GM19372 (cell line): ENCODE data around the gene PHF8.

Source experiments
- ATAC-seq: cut with Tn5 transposase; IDR thresholded peaks from one replicate; pipeline ENCODE4 v1.9.1; 2021; ENCODE audit warnings: mild to moderate bottlenecking, low read depth, moderate library complexity; ENCODE audit not compliant: unreplicated experiment

Gene PHF8

DNA sequence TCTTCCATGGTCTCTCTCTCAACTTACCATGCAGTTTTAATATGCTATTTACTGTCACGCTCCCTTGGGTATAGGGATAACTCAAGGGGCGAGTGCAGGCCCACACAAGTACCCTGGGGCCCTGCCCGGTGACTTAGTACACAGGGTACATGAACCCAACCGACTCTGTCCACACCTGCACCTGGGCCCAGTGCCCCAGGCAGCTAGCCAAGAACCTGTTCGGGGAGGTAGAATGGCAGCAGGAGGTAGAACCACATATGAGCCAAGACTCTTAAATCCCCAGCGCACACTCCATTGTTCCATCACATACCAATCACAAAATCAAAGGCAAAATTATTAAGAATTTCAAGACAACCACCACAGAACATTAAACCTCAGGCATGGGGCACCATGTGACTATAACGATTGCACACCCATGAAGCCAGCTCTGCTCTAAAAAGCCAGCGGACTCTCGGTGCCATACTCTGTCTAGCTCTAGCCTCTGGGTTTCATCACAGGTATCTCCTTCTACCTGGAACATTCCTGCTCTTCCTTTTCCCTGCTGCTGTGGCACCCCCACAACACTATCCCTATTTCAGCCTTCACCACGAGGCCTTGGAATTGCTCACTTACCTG is 14.6 kb downstream of the PHF8 start:
- ATAC-seq = no peak

DNA sequence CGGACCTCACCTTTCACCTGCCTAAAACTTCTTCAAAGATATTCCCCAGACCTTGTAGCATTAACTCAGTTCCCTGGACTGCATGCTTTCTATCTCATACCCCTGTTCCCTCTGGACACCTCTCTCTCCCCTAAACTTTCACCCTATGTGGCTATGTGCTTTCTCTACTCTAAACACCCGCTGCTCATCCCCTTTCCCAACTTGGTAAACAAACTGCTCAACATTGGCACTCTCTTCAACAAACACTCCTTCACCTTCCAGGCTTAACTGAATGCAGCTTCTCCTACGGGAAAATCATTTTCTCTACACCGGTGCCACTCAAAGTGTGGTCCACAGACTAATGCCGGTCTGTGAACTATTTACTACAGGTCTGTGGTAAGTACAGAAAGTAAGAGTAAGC is 19.9 kb downstream of the PHF8 start:
- no peak for ATAC-seq

DNA sequence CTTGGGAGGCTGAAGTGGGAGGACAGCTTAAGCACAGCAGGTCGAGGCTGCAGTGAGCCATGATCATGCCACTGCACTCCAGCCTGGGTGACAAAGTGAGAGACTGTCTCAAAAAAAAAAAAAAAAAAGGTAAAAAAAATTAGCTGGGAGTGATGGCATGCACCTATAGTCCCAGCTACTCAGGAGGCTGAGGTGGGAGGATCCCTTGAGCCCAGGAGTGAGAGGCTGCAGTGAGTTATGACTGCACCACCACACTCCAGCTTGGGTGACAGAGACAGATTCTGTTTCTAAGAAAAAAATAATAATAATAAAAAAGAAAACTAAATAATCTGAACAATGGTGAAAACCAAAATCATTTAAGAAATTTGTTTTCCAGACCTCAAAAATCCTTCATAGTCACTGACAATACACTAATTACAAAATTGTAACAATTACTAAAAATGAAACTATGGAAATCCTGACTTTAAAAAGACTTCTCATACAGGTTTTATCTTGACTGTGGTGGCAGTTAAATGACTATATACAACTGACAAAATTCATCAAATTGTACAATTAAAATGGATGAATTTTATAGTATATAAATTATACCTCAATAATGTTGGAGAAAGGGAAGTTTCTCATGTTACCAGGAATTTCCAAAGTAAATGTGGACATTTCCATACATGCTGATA is 31.3 kb downstream of the PHF8 start:
- no peak for ATAC-seq

- ATAC-seq = no peak
Measured at GRCh38 chrX:54007682-54008081, 36.6 kb downstream of the PHF8 start.

DNA sequence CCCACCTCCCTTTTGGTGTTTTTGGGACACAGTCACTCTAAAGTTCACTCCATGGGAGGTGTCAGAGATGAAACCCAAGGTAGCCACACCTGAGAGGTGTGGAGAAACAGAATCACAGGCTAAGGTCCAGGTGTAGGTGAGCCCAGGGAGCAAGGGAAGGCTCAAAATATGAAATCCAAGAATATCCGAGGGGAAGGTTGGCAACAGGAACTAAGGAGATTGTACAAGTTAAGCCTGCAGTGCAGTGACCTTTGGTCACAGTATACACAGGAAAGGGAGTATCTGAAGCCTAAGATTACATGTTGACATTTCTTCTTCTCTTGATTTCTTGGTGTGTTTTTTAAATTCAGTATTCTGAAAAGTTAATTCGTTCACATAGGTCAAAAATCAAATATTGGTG is 46.5 kb downstream of the PHF8 start:
- no peak for ATAC-seq

DNA sequence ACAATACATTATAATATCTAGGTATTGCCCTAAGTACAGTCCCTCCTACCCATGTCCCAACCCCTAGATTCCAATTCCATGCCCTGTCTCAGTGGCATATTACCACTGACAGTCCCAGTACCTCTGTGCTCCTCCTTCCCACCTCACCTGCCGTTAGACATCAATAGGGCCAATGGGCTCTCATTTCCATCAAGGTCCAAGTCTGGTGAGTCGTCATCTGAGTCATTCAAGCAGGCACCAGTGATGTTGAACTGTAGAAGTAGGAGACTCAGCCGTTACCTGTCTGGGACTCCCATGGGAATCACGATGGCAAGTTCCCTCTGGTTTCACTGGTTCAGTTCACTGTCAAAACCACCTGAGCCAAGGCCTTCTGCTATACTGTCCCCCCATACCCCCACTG is 51.7 kb downstream of the PHF8 start:
- no peak for ATAC-seq

- no peak for ATAC-seq
Measured at GRCh38 chrX:53990171-53990570, 54.1 kb downstream of the PHF8 start.

- no peak for ATAC-seq
Measured at GRCh38 chrX:53984895-53985294, 59.4 kb downstream of the PHF8 start.

DNA sequence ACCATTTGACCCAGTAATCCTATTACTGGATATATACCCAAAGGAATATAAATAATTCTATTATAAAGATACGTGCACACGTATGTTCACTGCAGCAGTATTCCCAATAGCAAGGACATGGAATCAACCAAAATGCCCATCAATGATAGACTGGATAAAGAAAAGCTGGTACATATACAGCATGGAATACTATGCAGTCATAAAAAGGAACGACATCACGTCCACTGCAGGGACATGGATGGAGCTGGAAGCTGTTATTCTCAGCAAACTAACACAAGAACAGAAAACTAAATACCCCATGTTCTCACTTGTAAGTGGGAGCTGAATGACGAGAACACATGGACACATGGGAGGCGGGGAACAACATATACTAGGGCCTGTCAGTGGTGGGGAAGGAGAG is 69.7 kb downstream of the PHF8 start:
- no peak for ATAC-seq

DNA sequence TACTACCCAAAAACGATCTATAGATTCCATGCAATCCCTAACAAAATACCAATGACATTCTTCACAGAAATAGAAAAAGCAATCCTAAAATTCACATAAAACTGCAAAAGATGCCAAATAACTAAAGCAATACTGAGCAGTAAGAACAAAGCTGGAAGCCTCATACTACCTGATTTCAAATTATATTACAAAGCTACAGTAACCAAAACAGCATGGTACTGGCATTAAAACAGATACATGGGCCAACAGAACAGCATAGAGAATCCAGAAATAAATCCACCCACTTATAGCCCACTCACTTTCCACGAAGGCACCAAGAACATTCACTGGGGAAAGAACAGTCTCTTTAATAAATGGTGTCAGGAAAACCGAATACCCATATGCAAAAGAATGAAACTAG is 74.7 kb downstream of the PHF8 start:
- no peak for ATAC-seq

- ATAC-seq = no peak
Measured at GRCh38 chrX:53950130-53950733, 94.0 kb downstream of the PHF8 start.

- no peak for ATAC-seq
Measured at GRCh38 chrX:53940180-53940579, 104.1 kb downstream of the PHF8 start.

DNA sequence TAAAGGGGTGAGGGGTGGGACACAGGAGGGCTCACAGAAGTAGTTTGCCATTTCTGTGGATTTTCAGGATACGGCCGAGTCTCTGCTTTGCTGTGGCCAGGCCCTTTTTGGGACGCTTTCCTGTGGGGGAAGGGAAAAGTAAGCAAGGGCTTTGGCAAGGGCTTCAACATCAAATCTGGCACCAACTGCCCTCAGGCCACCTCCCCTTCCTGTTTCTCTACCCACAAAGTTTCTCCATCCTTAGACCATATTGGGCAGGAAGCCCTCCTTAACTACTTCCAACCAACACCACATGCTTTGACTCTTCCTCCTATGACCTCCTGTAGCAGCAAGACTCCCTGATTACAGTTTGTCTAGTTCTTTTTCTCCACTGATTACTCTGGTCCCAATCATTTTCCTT is 105.1 kb downstream of the PHF8 start:
- no peak for ATAC-seq

DNA sequence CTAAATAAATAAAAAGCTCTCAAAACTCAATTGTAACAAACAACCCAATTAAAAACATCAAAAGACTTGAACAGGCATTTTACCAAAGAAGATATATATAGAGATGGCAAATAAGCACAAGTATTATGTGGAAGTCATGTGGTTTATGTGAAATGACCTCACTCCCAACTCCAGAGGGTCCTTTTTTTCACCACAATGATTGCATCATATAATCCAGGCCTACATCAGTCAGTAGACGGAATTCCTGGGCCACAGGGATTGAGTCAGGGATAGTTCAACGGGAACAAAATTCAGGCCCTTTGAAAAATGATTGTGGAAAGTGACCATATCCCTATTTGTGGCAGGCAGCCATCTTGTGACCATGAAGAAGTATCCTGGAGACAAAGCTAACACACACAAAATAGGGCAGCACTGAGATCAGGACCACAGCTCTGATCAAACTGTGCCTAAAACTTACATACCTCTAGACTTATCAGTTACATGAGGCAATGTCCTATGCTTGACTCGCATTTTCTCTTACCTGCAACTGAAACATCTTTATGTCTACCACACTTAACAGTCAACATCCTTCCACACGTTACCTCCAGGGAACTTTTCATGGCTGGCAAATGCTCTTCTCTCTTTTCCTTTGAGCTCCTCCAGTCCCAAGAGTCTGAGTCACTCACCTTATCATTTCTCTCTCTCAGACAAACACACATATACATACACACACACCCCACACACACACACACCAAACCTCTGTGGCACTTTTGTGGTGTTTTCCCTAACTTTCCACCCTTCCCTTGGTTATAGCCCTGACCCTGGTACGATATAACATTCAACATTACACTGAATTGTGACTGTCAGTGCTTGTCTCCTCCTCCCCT is 113.5 kb downstream of the PHF8 start:
- no peak for ATAC-seq

GRCh38 chrX:53926030-53926429 is 118.2 kb downstream of the PHF8 start:
- no peak for ATAC-seq

DNA sequence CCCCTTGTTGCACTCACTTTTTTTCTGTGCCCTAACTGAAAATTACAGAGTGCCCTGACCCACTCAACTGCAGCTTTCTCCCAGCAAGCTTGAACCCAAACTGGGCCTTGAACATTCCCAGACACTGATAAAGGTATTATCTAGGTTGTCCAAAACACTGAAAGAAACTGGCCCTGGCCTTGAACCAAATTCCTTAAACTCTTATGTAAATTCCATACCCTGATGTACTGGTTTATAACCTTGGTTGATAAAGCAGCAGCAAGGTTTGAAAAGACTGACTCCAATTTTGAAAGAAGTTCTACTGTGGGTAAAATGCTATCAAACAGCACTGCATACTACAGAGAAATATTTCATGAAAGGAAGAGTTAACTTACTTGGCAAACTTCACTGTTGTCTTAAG is 125.6 kb downstream of the PHF8 start:
- ATAC-seq = no peak

DNA sequence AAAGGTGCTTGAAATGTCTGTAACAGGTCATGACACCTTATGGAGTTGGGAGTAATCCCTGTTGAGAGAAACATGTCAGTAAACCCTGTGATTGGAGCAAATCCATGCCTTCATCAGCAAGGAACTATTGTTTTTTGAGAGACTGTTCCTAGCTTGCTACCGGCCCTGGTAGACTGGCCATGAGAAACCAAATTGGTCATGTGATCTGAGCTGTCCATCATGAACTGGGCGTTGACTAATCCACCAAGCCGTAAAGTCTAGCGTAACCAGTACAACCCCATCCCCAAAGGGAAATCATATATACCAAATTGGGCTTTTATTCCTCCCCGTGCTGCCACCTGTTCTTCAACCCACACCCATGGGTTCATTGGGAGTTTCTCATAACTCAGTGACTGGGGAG is 143.7 kb downstream of the PHF8 start:
- ATAC-seq = no peak

- ATAC-seq = no peak
Measured at GRCh38 chrX:53895270-53895669, 149.0 kb downstream of the PHF8 start.
